GM18873 (cell line): ENCODE measurements around the gene NARS2.
"Not testable (repeated sequence)": the region's sequence is repeated elsewhere in the genome, so short reads cannot be mapped to it uniquely, and the experiment has no call there.

ENCODE experiments used
- ATAC-seq: cut with Tn5 transposase; IDR thresholded peaks from one replicate; pipeline ENCODE4 v1.9.1; 2021; ENCODE audit warnings: mild to moderate bottlenecking, moderate library complexity, moderate number of reproducible peaks; ENCODE audit not compliant: unreplicated experiment, low FRiP score

NARS2 gene

GRCh38 chr11:78499971-78500370 lies 74.7 kb downstream of the NARS2 start:
- no peak for ATAC-seq

- ATAC-seq: no peak
Observed at GRCh38 chr11:78497293-78497692, 77.4 kb downstream of the NARS2 start.

- ATAC-seq: no peak
Observed at GRCh38 chr11:78493413-78493975, 81.2 kb downstream of the NARS2 start.

GRCh38 chr11:78492973-78493372 lies 81.7 kb downstream of the NARS2 start:
- ATAC-seq: no peak

GRCh38 chr11:78489184-78489583 lies 85.5 kb downstream of the NARS2 start:
- no peak for ATAC-seq

GRCh38 chr11:78478536-78478935 lies 96.1 kb downstream of the NARS2 start:
- no peak for ATAC-seq

- no peak for ATAC-seq
Observed at GRCh38 chr11:78476066-78476465, 98.6 kb downstream of the NARS2 start.

- no peak for ATAC-seq
Observed at GRCh38 chr11:78474451-78474850, 100.2 kb downstream of the NARS2 start.

- no peak for ATAC-seq
Observed at GRCh38 chr11:78472905-78473304, 101.8 kb downstream of the NARS2 start.

GRCh38 chr11:78472382-78472781 lies 102.3 kb downstream of the NARS2 start:
- ATAC-seq: no peak

- ATAC-seq: no peak
Observed at GRCh38 chr11:78470861-78471442, 103.7 kb downstream of the NARS2 start.

- no peak for ATAC-seq
Observed at GRCh38 chr11:78469896-78470295, 104.8 kb downstream of the NARS2 start.

GRCh38 chr11:78467931-78468330 lies 106.7 kb downstream of the NARS2 start:
- ATAC-seq: no peak

- ATAC-seq: no peak
Observed at GRCh38 chr11:78467370-78467769, 107.3 kb downstream of the NARS2 start.

- peak; percentile 98 for ATAC-seq
Observed at GRCh38 chr11:78465169-78465942, 109.3 kb downstream of the NARS2 start.

GRCh38 chr11:78464787-78465168 lies 109.9 kb downstream of the NARS2 start:
- ATAC-seq: not testable (repeated sequence)

- ATAC-seq: no peak
Observed at GRCh38 chr11:78460471-78460870, 114.2 kb downstream of the NARS2 start.

GRCh38 chr11:78459738-78460137 lies 114.9 kb downstream of the NARS2 start:
- ATAC-seq: no peak

GRCh38 chr11:78457448-78457847 lies 117.2 kb downstream of the NARS2 start:
- no peak for ATAC-seq

- ATAC-seq: no peak
Observed at GRCh38 chr11:78453140-78453935, 121.3 kb downstream of the NARS2 start.
